GM18505 (cell line): Measurements from ENCODE around the gene SFT2D1.
A peak's percentile ranks its signal among the peaks of the same experiment; 100 is the strongest.

Source experiments
- ATAC-seq: cut with Tn5 transposase; IDR thresholded peaks from one replicate; pipeline ENCODE4 v1.9.1; 2021; ENCODE audit not compliant: unreplicated experiment
- POLR2A ChIP-seq: IDR thresholded peaks from 4 replicates; pipeline ENCODE4 v1.6.1; 2011; ENCODE audit warnings: borderline replicate concordance; ENCODE audit not compliant: insufficient read depth, insufficient read length; ENCODE audit errors: extremely low read depth

SFT2D1 gene

DNA sequence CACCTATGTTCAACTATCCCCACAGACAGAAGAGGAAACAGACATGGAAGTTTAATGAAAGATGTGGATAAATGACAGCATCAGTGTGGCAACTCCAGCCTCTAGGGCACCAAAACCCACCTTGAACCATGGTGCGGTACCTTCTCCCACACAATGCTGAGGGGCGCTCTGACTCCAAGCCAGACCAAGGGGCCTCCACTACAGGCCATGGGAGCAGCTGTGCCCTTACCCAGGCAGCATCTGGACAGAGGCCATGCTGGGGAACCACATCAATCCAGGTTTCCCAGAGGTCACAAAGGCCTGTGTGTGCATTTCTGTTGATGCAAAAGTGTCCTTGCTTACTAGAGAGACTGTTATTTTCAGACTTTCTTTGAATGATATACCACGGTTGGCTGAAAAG is 38.2 kb downstream of the SFT2D1 start:
- TF ChIP-seq POLR2A = no peak

DNA sequence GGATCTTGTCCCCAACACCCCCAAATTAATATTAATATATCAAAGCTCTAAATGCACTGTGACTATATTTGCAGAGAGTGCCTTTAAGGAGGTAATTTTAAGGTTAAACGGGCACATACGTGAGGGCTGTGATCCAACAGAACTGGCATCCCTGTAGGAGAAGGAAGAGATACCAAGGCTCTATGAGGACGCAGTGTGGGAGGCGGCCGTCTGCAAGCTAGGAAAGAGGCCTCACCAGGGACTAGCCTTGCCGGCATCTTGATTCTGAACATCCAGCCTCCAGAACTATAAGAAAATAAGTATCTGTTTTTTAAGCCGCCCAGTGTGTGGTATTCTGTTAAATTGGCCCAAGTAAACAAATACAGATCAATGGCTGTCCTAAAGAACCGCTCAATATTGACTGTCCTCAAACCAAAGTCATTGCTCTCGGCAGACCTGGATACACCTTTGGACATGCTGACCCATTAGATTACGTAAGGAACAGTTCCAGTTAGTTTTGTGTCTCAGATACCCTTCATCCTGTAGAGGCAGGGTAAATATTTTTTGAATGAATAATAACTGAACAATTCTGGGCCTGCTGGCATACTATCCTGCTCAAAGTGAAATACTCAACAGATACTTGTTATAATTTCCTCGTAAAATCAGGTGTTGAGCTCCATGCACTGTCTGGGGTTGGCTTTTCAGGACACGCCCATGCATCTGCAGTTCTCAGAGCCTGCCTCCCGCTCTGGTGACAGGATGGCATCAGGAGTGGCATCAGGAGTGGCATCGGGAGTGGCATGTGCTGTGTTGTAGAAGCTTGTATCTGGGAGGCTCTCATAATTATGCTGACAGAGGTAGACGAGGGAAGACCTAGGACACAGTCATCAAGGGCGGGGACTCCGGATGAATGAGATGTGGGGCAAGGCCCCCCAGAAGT is 40.5 kb downstream of the SFT2D1 start:
- no peak for ATAC-seq
- no peak for TF ChIP-seq POLR2A

More for the DNA sequence above, 38.2 kb downstream of the SFT2D1 start:
- ATAC-seq = no peak

DNA sequence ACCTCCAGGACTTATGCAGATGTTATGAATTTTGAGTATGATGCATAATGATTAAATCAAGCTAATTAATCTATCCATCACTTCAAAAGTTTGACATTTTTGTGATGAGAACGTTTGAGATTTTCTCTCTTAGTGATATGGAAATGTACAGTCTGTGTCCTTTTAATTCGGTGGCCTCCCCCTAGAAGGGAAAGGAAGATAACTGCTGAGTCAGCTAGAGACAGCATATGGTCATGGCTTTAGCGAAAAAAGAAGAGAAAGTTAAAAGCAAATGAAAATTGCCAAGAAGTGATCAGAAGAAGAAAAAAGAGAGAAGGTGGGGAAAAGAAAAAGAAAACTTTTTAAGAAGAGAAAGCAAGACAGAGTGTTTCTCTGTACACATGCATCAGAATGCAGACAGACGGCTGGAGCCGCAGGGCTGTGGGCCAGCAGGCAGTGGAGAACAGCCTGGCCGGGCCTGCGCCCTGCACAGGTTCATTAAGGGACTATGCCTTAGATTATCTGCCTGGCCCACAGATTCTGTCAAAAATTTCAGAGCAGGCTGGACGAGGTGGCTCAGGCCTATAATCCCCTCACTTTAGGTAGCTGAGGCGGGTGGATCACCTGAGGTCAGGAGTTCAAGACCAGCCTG is 41.9 kb downstream of the SFT2D1 start:
- no peak for ATAC-seq
- TF ChIP-seq POLR2A = no peak

DNA sequence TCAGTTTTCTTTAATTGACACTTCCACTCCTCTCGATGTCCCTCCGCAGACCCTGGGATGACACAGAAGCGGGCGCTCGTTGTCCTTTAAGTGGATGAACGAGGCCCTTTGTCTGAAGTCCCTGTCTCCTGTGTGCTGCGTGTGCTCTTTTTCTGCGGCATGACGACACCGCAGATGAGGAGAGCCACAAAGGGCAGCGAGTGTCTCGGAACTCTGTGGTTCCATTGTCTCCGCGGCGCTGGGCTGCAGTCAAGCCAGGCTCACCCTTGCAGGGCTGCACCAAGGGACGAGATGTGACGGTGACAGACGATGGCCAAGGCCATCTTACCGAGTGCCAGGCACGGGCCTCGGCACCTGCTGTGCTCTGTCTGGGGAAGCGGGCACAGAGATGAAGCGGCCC is 44.7 kb downstream of the SFT2D1 start:
- ATAC-seq = no peak
- no peak for TF ChIP-seq POLR2A

DNA sequence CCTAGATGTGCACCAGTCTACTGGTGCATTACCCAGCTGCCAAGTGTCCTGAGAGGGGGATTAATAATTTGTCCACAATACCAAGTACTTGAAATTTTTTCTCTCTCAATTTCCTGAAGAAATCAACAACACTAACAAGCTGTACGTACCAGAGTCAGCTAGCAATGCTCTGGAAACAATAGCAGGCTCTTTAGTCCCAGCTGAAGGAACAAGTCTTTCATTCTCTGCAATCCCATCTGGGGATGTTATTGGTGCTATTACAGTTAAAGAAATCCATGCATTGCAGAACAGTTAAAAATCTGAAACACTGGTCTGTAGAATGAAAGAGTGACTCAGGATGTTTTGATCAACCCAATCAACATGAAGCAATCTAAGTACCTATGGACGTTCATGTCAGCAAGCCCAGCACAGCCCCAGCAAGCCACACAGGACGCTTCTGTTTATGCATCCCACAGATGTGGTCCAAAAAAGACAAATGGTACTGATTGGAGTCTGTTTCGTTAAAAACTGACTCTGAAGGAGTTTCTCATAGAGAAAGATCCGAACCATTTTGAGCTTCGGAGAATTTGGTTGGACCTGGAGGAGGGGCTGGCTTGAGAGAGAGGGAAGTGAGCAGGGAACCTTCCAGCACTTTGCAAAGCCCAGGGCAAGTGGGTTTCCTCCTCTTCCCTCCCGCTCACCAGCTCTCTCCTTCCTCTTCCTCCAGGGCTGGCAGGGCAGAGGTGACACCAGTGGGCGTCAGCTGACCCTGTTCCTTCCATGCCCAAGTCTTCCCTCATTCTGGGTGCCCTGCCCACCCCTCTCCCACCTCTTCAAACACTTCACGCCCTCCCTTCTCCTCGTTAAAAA is 46.1 kb downstream of the SFT2D1 start:
- TF ChIP-seq POLR2A = no peak
- ATAC-seq = no peak

DNA sequence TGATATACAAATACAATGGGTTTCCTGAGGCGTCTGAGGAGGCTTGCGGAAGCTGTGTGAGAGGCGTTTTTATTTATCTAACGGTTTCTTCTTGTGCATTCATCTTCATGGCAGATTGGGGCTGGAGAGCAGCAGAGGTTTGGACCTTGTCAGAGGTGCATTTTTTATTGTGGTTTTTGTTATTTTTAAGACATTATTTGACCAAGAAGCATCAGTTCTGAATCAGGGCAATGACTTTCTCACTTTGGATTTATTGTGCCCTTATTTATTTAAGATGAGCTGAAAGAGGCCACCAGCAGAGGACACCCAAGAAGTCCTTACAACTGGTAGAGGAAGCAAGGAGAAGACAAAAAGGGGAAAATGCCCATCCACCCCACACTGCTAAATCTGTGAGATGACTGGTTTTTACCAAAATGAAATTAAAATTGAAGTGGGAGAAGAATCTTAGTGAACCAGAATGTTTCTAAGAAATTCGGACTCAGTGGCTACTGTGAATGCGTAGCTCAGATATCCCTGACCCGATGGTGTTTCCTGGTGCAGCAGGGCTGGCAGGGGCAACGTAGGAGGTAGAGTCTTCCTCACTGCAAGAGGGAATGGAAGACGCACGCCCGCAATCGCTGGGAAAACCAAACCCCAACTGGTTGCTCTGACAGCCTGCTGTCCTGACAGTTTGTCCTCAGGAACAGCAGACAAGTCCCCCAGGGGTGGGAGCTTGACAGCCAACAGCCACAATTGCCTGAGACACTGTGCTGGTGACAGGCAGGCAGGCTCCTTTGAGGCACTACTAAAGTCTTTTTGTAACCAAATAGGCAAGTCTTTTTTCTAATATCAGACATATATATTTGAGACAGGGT is 48.4 kb downstream of the SFT2D1 start:
- no peak for TF ChIP-seq POLR2A
- no peak for ATAC-seq

DNA sequence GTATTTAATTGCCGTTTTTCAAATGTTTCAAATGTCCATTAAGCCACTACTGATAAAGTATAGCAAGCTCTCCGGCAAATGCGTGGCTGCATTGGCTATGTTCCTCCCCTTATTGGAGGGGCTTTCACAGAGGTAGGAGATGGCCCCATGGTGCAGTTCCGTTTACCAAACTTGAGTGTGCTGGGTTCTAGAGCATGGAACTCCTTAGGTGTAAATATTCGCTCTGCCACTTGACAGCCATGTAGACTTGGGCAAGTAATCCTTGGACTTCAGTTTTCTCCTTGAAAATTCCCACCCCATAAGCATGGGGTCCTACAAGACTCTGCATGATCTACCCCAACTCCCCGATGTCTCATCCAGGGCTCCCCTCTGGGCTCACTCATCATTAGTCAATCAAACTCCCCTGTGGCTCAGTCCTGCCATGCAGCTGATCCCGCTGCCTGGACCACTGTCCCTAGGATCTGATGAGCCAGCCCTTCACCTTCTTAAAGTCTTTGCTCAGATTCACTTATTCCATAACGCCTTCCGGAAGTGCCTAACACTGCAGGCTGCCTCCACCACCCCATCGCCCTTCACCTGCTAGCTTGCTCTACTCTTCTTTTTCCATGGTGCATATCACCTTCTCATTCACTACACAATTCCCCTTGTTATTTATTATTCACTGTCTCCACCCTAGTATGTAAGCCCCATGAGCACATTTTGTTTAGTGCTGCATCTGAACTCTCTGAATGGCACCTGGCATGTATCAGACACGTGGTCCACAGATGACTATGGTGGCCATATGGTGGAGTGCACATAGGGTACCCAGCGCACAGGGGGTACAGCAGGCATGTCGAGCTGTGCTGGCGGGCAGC is 52.9 kb downstream of the SFT2D1 start:
- TF ChIP-seq POLR2A = no peak
- ATAC-seq = no peak

DNA sequence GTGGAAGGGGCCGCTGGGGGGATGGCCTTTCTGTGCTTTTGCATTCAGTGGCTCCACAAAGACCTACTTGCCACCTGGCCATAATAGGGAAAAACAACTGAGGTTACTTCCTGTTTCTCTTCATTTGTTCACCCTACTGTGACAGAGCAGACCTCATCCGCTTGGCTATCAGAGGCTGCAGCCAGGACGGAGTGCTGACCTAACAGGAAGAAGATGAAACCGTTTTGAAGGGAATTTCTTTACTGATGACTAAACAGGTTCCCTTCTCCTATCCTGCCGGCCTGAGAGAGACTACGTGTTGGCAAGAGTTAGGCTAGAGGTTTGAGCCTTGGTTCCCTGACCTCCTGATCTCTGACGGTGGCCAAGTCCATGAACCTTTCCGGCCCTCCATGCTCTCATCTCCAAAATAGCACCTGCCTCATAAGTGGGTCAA is 55.5 kb downstream of the SFT2D1 start:
- ATAC-seq = peak; percentile 97

DNA sequence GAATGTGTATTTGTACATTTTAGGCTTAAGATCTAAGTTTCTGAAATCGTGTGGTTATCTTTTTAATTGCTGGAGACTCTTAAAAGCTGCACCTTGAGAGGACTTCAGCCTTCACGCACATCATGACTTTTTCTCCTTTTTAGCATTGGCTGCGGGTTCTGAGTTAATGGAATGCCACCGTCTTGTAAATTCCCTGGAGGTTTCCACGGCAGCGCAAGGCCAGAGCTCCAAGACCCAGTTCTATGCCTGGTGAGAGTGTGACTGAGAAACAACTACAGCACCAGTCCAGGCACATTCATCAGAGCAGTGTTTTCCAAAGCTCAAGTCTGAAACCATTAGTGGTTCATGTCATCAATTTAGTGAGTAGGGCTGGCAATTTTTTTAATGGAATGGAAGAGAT is 57.1 kb downstream of the SFT2D1 start:
- TF ChIP-seq POLR2A = no peak
- ATAC-seq = no peak

More for the DNA sequence above, 55.5 kb downstream of the SFT2D1 start:
- no peak for TF ChIP-seq POLR2A

DNA sequence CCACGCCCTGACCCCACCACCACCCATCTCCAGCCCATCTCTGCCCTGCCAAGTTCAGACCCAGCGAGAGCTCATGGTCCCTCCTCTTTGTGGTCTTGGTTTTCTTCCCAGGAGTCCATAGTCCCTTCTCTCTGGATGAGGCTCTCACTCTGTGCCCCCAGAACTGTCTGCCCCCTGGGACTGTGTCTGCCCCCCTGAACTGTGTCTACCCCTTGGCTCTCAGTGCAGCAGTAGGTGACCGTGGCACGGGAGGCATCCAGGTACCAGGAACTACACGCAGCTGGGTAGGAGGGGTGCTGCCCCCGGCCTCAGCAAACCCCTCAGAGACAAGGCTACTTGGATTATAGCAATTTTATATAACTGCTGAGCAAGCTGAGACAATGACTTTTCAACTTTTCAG is 57.7 kb downstream of the SFT2D1 start:
- no peak for ATAC-seq

DNA sequence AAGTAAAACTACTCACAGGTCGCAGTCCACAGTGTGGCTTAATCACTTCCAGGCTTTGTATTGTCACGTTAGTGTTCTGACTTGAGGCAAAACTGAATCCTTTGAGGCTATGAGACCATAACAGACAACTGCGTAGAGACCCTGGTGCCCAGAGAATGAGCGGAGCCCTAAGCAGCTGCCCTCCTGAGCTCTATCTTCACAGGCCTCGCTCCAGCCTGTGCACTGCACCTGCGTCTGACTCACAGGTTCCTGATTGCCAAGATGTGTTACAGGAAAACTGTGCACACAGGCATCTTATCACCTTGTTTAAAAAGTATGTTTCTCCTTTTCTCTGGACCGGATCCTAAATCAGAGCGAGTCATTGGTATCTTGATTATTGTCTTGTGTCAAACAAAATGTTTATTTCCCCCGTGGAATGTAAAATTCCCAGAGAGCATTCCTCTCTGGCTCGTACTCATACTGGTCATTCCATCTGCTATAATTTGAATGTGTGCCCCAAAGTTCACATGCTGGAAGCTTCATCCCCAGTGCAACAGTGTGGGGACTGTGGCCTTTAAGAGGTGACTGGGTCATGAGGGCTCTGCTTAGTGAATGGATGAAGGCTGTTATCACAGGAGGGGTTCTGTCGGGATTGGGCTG is 59.8 kb downstream of the SFT2D1 start:
- no peak for ATAC-seq

More for the DNA sequence above, 57.7 kb downstream of the SFT2D1 start:
- TF ChIP-seq POLR2A = no peak

DNA sequence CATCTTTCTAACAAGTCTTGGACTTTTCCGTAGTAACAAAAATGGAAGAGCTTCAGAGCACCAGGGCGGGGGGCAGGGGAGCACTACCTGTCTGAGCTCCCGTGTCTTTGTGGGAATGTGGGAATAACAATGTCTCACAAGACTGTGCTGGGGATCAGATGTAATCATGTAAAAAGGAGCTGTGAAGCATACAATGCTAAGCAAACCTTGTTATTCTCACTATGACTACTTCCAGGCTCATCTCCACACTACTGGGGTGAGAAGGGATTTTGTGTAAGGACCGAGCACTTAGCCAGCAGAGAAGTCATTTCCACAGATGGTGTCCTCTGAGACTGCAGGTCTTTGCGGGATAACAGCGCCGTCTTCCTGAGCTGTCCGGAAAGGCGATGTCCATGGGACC is 61.2 kb downstream of the SFT2D1 start:
- ATAC-seq = no peak
- no peak for TF ChIP-seq POLR2A

More for the DNA sequence above, 59.8 kb downstream of the SFT2D1 start:
- TF ChIP-seq POLR2A = no peak

DNA sequence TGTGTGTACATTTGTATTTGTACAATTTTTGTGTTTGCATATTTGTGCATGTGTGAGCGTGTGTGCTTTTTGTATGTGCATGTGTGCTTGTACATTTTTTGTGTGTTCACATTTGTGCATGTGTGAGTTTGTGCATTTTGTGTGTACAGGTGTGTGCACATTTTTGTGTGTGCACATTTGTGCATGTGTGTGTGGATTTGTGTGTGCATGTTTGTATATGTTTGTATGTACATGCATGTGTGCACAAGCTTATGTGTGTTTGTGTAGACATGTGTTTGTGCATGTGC is 63.0 kb downstream of the SFT2D1 start:
- no peak for ATAC-seq
- no peak for TF ChIP-seq POLR2A
